DOHH2 (cell line): Measurements from ENCODE around the gene KBTBD2.

Experiments
- H3F3A ChIP-seq: fragments of 200-600 bp; sonication (generic), shearing (Covaris generic); 2 replicates; pipeline ENCODE4 v1.6.0; 2016; ENCODE audit warnings: antibody characterized with exemption, mild to moderate bottlenecking; ENCODE audit not compliant: control insufficient read depth, insufficient read depth
- H3K27ac ChIP-seq: fragments of 200-600 bp; sonication (generic); 2 replicates; pipeline ENCODE4 v1.5.1; 2014; ENCODE audit warnings: low read depth, mild to moderate bottlenecking, low read length, moderate library complexity
- H3K27me3 ChIP-seq: fragments of 200-600 bp; sonication (generic); 2 replicates; pipeline ENCODE4 v1.6.1; 2014; ENCODE audit warnings: mild to moderate bottlenecking, low read length, mixed read lengths; ENCODE audit not compliant: control insufficient read depth
- H3K36me3 ChIP-seq: fragments of 200-600 bp; sonication (generic); 2 replicates; pipeline ENCODE4 v1.6.1; 2014; ENCODE audit warnings: mild to moderate bottlenecking, low read length, moderate library complexity, mixed read lengths; ENCODE audit not compliant: control insufficient read depth
- H3K4me1 ChIP-seq: fragments of 200-600 bp; sonication (generic); 2 replicates; pipeline ENCODE4 v1.6.1; 2014; ENCODE audit warnings: mild to moderate bottlenecking, low read length, mixed read lengths; ENCODE audit not compliant: control insufficient read depth
- H3K4me2 ChIP-seq: fragments of 200-600 bp; sonication (generic); 2 replicates; pipeline ENCODE4 v1.6.0; 2014; ENCODE audit warnings: mild to moderate bottlenecking, low read length, moderate library complexity
- H3K4me3 ChIP-seq: fragments of 200-600 bp; sonication (generic); 2 replicates; pipeline ENCODE4 v1.5.1; 2014; ENCODE audit warnings: mild to moderate bottlenecking, low read length, mixed read lengths
- H3K79me2 ChIP-seq: fragments of 200-600 bp; sonication (generic); 2 replicates; pipeline ENCODE4 v1.6.1; 2014; ENCODE audit warnings: mild to moderate bottlenecking, low read length, mixed read lengths; ENCODE audit not compliant: control insufficient read depth
- H3K9me2 ChIP-seq: fragments of 200-600 bp; sonication (generic); replicated peaks from 2 replicates; pipeline ENCODE4 v1.6.1; 2014; ENCODE audit warnings: mild to moderate bottlenecking, low read length, mixed read lengths; ENCODE audit not compliant: control insufficient read depth
- H3K9me3 ChIP-seq: fragments of 200-600 bp; sonication (generic); 2 replicates; pipeline ENCODE4 v1.6.1; 2014; ENCODE audit warnings: antibody characterized with exemption, low read length, mixed read lengths; ENCODE audit not compliant: control insufficient read depth, insufficient read depth
- H4K20me1 ChIP-seq: fragments of 200-600 bp; sonication (generic); 2 replicates; pipeline ENCODE4 v1.6.0; 2014; ENCODE audit warnings: low read depth, mild to moderate bottlenecking, antibody characterized with exemption, low read length, moderate library complexity; ENCODE audit not compliant: control insufficient read depth, insufficient read depth
- EZH2phosphoT487 ChIP-seq: fragments of 200-600 bp; sonication (generic); IDR thresholded peaks from 2 replicates; pipeline ENCODE4 v1.6.1; 2017; ENCODE audit warnings: borderline replicate concordance, mild to moderate bottlenecking, antibody characterized with exemption, low read length, moderate library complexity, mixed read lengths
- TF ChIP-seq, protein P1 (sequence below): fragments of 200-600 bp; sonication (generic); IDR thresholded peaks from one replicate; pipeline ENCODE4 v1.5.1; 2014; ENCODE audit warnings: antibody characterized with exemption, mild to moderate bottlenecking, low read depth, low read length; ENCODE audit not compliant: poor library complexity, severe bottlenecking

KBTBD2 gene

DNA sequence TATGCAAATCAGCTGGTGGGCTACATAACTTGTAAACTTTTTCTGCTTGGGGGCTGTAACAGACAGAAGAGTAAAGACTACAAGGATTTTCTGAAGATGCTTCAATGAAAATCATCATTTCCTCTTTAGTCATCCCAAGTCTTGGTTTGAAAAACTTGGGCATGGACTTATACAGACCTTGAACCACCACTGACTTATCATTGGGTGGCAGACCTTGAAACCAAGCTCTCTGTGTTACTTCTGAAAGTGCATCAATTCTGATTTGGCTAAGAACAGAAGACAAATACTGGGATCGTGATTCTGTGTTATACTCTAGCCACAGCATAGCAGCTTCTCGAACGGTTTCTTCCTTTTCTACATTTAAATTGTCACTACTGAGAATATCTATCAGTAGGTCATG is 21.3 kb downstream of the KBTBD2 start:
- H3K79me2 ChIP-seq: peaks cover 14% of the 10 kb centered on the region
- no peak overlapping the region for H3K27ac ChIP-seq
- no peaks in the 10 kb centered on the region for H3K4me1 ChIP-seq
- 0 out of 2 replicates have a peak, but pooled peaks cover 2% of the 10 kb centered on the region for H4K20me1 ChIP-seq
- H3K27me3 ChIP-seq: no peaks in the 10 kb centered on the region
- H3K9me3 ChIP-seq: no peaks in the 10 kb centered on the region
- no peak overlapping the region for H3K4me2 ChIP-seq
- no peaks in the 10 kb centered on the region for H3F3A ChIP-seq
- TF ChIP-seq, protein P1, sequence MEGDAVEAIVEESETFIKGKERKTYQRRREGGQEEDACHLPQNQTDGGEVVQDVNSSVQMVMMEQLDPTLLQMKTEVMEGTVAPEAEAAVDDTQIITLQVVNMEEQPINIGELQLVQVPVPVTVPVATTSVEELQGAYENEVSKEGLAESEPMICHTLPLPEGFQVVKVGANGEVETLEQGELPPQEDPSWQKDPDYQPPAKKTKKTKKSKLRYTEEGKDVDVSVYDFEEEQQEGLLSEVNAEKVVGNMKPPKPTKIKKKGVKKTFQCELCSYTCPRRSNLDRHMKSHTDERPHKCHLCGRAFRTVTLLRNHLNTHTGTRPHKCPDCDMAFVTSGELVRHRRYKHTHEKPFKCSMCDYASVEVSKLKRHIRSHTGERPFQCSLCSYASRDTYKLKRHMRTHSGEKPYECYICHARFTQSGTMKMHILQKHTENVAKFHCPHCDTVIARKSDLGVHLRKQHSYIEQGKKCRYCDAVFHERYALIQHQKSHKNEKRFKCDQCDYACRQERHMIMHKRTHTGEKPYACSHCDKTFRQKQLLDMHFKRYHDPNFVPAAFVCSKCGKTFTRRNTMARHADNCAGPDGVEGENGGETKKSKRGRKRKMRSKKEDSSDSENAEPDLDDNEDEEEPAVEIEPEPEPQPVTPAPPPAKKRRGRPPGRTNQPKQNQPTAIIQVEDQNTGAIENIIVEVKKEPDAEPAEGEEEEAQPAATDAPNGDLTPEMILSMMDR: no peak
- TF ChIP-seq EZH2phosphoT487: no peak
- no peaks in the 10 kb centered on the region for H3K9me2 ChIP-seq
- peaks cover 74% of the 10 kb centered on the region for H3K36me3 ChIP-seq
- H3K4me3 ChIP-seq: no peak overlapping the region

DNA sequence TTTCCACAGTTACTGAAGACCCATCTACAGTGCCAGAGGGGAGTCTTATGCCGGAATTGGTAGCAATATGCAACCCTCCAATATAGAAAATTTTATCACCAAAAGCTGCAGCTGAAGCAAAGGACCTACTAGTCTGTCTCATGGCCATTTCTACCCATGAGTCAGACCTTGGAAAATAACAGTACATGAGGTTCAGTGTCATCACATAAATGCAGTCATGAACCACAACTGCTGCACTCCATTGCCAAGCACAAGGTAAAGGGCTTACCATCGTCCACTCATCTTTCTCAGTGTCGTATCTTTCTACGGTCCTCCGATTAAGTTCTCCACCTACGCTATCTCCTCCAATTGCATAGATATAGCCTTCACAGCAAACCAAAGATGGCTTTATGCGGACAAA is 21.8 kb downstream of the KBTBD2 start:
- Histone ChIP-seq H3K27ac (no peak overlapping the region), H3K4me3 (no peak overlapping the region), H3K9me3 (no peaks in the 10 kb centered on the region), H3K36me3 (peaks cover 68% of the 10 kb centered on the region), H4K20me1 (0 out of 2 replicates have a peak, but pooled peaks cover 3% of the 10 kb centered on the region), H3K27me3 (no peaks in the 10 kb centered on the region), H3K79me2 (peaks cover 10% of the 10 kb centered on the region; the same call in 1 of the 2 replicates), H3K4me1 (no peaks in the 10 kb centered on the region), H3F3A (no peaks in the 10 kb centered on the region), H3K4me2 (no peak overlapping the region), H3K9me2 (no peaks in the 10 kb centered on the region)
- TF ChIP-seq, protein P1: no peak
- TF ChIP-seq EZH2phosphoT487: no peak

DNA sequence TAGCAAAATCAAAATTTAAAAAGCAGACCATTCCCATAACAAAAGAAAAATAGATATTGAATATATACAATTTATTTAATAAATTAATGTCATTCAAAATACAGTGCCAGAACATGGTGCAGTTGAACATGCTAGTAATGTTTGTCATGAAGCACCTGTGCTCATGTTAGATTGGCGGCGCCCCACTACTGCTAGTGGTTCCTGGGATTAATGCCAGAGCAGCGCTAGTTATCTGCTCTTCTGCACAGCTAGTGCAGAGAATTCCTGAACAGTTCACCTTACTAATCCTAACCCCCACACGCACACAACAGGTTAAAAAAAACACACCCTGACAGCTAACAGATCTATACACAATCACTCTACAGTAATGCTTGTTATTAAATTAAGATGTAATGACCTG is 23.4 kb downstream of the KBTBD2 start:
- Histone ChIP-seq H3K79me2 (peaks cover 8% of the 10 kb centered on the region; the same call in 1 of the 2 replicates), H3K4me1 (no peaks in the 10 kb centered on the region), H3K36me3 (peaks cover 54% of the 10 kb centered on the region), H3K9me2 (no peaks in the 10 kb centered on the region), H3F3A (no peaks in the 10 kb centered on the region), H3K27ac (no peak overlapping the region), H4K20me1 (0 out of 2 replicates have a peak, but pooled peaks cover 3% of the 10 kb centered on the region), H3K9me3 (no peaks in the 10 kb centered on the region), H3K4me3 (no peak overlapping the region), H3K4me2 (no peak overlapping the region), H3K27me3 (no peaks in the 10 kb centered on the region)
- TF ChIP-seq, protein P1: no peak
- no peak for TF ChIP-seq EZH2phosphoT487
